NCI-H1436 treated with DMSO at 0.1 percent for 48 hours (cell line): ENCODE results near the gene IFNA14.
A peak's percentile ranks its signal among the peaks of the same experiment; 100 is the strongest.
"Not testable (repeated sequence)": the region's sequence is repeated elsewhere in the genome, so short reads cannot be mapped to it uniquely, and the experiment has no call there.

Source experiments
- DNase-seq: peaks from one replicate; lab custom pipeline; 2025; lab: John Stamatoyannopoulos, UW

IFNA14 gene

GRCh38 chr9:21239911-21240310 lies at the start of gene IFNA14:
IFNA14 (minus strand) TSS chr9:21240005; CDS start chr9:21239935, 70 bp downstream.
- DNase-seq = no peak

- DNase-seq = no peak
Observed at GRCh38 chr9:21287280-21287679, 47.5 kb upstream of the IFNA14 start.

GRCh38 chr9:21286659-21287058 lies 46.9 kb upstream of the IFNA14 start:
- no peak for DNase-seq

GRCh38 chr9:21286099-21286498 lies 46.3 kb upstream of the IFNA14 start:
- DNase-seq = no peak

GRCh38 chr9:21281275-21281674 lies 41.5 kb upstream of the IFNA14 start:
- no peak for DNase-seq

- no peak for DNase-seq
Observed at GRCh38 chr9:21268347-21268657, 28.5 kb upstream of the IFNA14 start.

GRCh38 chr9:21267485-21268346 lies 27.9 kb upstream of the IFNA14 start:
- no peak for DNase-seq

- no peak for DNase-seq
Observed at GRCh38 chr9:21266733-21267484, 27.1 kb upstream of the IFNA14 start.

- no peak for DNase-seq
Observed at GRCh38 chr9:21265421-21266189, 25.8 kb upstream of the IFNA14 start.

- DNase-seq = no peak
Observed at GRCh38 chr9:21255538-21256212, 15.9 kb upstream of the IFNA14 start.

GRCh38 chr9:21252721-21253547 lies 13.1 kb upstream of the IFNA14 start:
- no peak for DNase-seq

GRCh38 chr9:21251638-21252037 lies 11.8 kb upstream of the IFNA14 start:
- DNase-seq = no peak

GRCh38 chr9:21251190-21251589 lies 11.4 kb upstream of the IFNA14 start:
- DNase-seq = no peak

- no peak for DNase-seq
Observed at GRCh38 chr9:21244836-21245235, 5.0 kb upstream of the IFNA14 start.

- not testable (repeated sequence) for DNase-seq
Observed at GRCh38 chr9:21236360-21236714, 3.5 kb downstream of the IFNA14 start.

GRCh38 chr9:21235468-21236359 lies 4.1 kb downstream of the IFNA14 start:
- peak; percentile 0 for DNase-seq

- no peak for DNase-seq
Observed at GRCh38 chr9:21234153-21234687, 5.6 kb downstream of the IFNA14 start.

GRCh38 chr9:21233258-21233657 lies 6.5 kb downstream of the IFNA14 start:
- no peak for DNase-seq

GRCh38 chr9:21228122-21228521 lies 11.7 kb downstream of the IFNA14 start, which contains the start of gene IFNA17:
IFNA17 (minus strand) TSS chr9:21228222; CDS start chr9:21228173, 49 bp downstream.
- DNase-seq = no peak

- DNase-seq = not testable (repeated sequence)
Observed at GRCh38 chr9:21217211-21217610, 22.6 kb downstream of the IFNA14 start, which contains the start of gene IFNA16. IFNA16 (minus strand) TSS chr9:21217311; CDS start chr9:21217305, 6 bp downstream.
